K562 (cell line): Measurements from ENCODE around the gene STUB1. TPM values are rescaled to one million over a fixed set of nuclear protein-coding genes. Genes with fewer than 3 reads are reported as not detected.

Experiments used
- CAMTA2 ChIP-seq: fragments of 250-450 bp; sonication (Bioruptor Pico); conservative IDR thresholded peaks from 2 replicates; pipeline ENCODE4 v1.5.1; 2022
- POLR2H ChIP-seq: IDR thresholded peaks from 2 replicates; pipeline ENCODE4 v1.6.1; 2016; ENCODE audit warnings: missing genetic modification characterization, low read depth, mild to moderate bottlenecking, control low read depth, missing compliant biosample characterization, moderate library complexity
- RB1 ChIP-seq: fragments of 450-650 bp; IDR thresholded peaks from 2 replicates; pipeline ENCODE4 v1.6.1; 2017; ENCODE audit warnings: low read depth, mild to moderate bottlenecking
- XRCC5 ChIP-seq: fragments of 200-400 bp; formaldehyde crosslinking; IDR thresholded peaks from 2 replicates; pipeline ENCODE4 v1.6.1; 2017; ENCODE audit warnings: low read depth, mild to moderate bottlenecking, low read length
- ZNF431 ChIP-seq: sonication (generic); formaldehyde crosslinking; IDR thresholded peaks from 2 replicates; pipeline ENCODE4 v1.8.0; 2022; ENCODE audit warnings: mild to moderate bottlenecking, missing genetic modification reagents
- ZNF57 ChIP-seq: fragments of 450-650 bp; formaldehyde crosslinking; IDR thresholded peaks from 2 replicates; pipeline ENCODE4 v1.4.0; 2020; ENCODE audit warnings: mild to moderate bottlenecking, moderate library complexity
- polyA plus RNA-seq, 8 experiments: library from polyadenylated mRNA; depleted of rRNA in 4 of 8; stranded (reverse) in 5 of 8; unstranded in 3 of 8; fragments of >200 nt; fragmentation: Nextera tagmentation in 2 of 8; fragmentation: Illumina TruSeq in 1 of 8; extraction: Ambion mirVana in 2 of 8; extraction: Trizol in 1 of 8; gene quantifications; 2 replicates each; pipeline versions ENCODE4 v1.2.1 to v1.2.3, GENCODE V29; 2011 to 2014; ENCODE audit warnings: inconsistent platforms in 1 of 8, missing spikeins in 1 of 8
- total RNA-seq, 7 experiments: library from RNA; depleted of rRNA in 6 of 7; stranded (reverse); fragments of >200 nt in 6 of 7; fragmentation: Illumina TruSeq in 2 of 7; extraction: Trizol in 2 of 7; gene quantifications; 2 replicates each; pipeline versions ENCODE4 v1.2.1 to v1.2.3, GENCODE V29; 2011 to 2021; ENCODE audit warnings: low replicate concordance in 1 of 7
- TF ChIP-seq, protein P1 (sequence below): conservative IDR thresholded peaks from 2 replicates; pipeline ENCODE4 v1.6.1; 2011; ENCODE audit warnings: low read depth, mild to moderate bottlenecking, low read length; ENCODE audit not compliant: control insufficient read depth
- TF ChIP-seq, protein P2 (sequence below): fragments of 450-650 bp; IDR thresholded peaks from 2 replicates; pipeline ENCODE4 v1.6.1; 2016; ENCODE audit warnings: mild to moderate bottlenecking, moderate library complexity
- TF ChIP-seq, protein P3 (sequence below), 2 experiments: fragments of 200-800 bp in 1 of 2; sonication (Bioruptor generic) in 1 of 2; sonication (generic) in 1 of 2; formaldehyde crosslinking in 1 of 2; IDR thresholded peaks in 1 of 2; conservative IDR thresholded peaks in 1 of 2; 2 replicates each; pipeline versions ENCODE4 v1.5.0 to v1.6.1; 2016 to 2020; ENCODE audit warnings: missing compliant biosample characterization in 1 of 2, missing genetic modification characterization in 1 of 2, missing genetic modification reagents in 1 of 2

STUB1 gene
- total and polyA plus RNA-seq, 9 of the 15 experiments (the other 6 are each of a cell fraction or from before 2014, with no cell fraction given): 10.6 to 251 (median 152) TPM

DNA sequence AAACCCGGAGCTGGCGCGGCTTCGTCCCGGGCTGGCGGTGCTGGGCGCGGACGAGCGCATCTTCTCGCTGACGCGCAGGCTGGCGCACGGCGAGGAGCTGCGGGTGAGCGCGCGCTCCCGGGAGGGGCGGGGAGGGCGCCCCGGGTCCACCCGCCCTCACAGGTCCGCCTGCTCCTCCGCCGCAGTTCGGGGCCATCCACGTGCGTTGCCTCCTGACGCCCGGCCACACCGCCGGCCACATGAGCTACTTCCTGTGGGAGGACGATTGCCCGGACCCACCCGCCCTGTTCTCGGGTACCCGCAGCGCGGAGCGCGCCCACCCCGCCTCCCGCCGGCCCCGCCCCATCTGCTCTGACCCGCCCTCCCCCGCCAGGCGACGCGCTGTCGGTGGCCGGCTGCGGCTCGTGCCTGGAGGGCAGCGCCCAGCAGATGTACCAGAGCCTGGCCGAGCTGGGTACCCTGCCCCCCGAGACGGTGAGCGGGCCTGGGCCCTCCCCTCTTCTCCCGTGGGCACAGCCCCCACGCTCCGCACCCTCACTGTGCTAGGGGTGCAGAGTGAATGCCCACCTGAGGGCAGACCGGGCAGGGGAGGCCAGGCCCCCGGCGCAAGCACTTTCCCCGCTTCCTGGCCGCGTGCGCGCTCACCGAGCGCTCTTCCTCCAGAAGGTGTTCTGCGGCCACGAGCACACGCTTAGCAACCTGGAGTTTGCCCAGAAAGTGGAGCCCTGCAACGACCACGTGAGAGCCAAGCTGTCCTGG, 48.1 kb downstream of the STUB1 start (continued):
- TF ChIP-seq, protein P1, sequence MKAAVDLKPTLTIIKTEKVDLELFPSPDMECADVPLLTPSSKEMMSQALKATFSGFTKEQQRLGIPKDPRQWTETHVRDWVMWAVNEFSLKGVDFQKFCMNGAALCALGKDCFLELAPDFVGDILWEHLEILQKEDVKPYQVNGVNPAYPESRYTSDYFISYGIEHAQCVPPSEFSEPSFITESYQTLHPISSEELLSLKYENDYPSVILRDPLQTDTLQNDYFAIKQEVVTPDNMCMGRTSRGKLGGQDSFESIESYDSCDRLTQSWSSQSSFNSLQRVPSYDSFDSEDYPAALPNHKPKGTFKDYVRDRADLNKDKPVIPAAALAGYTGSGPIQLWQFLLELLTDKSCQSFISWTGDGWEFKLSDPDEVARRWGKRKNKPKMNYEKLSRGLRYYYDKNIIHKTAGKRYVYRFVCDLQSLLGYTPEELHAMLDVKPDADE: peak; percentile 75; the same call in 1 of the 2 replicates
- TF ChIP-seq XRCC5 (peak; percentile 57; the same call in 1 of the 2 replicates), POLR2H (tag) (no peak), ZNF431 (CRISPR knock-in tag) (peak; percentile 59; the same call in 1 of the 2 replicates), RB1 (peak; percentile 35; the same call in 1 of the 2 replicates), ZNF57 (CRISPR knock-in tag) (no peak), CAMTA2 (CRISPR knock-in tag) (0 out of 2 replicates have a peak, but pooled peaks have one; percentile 37)
- TF ChIP-seq, protein P2, sequence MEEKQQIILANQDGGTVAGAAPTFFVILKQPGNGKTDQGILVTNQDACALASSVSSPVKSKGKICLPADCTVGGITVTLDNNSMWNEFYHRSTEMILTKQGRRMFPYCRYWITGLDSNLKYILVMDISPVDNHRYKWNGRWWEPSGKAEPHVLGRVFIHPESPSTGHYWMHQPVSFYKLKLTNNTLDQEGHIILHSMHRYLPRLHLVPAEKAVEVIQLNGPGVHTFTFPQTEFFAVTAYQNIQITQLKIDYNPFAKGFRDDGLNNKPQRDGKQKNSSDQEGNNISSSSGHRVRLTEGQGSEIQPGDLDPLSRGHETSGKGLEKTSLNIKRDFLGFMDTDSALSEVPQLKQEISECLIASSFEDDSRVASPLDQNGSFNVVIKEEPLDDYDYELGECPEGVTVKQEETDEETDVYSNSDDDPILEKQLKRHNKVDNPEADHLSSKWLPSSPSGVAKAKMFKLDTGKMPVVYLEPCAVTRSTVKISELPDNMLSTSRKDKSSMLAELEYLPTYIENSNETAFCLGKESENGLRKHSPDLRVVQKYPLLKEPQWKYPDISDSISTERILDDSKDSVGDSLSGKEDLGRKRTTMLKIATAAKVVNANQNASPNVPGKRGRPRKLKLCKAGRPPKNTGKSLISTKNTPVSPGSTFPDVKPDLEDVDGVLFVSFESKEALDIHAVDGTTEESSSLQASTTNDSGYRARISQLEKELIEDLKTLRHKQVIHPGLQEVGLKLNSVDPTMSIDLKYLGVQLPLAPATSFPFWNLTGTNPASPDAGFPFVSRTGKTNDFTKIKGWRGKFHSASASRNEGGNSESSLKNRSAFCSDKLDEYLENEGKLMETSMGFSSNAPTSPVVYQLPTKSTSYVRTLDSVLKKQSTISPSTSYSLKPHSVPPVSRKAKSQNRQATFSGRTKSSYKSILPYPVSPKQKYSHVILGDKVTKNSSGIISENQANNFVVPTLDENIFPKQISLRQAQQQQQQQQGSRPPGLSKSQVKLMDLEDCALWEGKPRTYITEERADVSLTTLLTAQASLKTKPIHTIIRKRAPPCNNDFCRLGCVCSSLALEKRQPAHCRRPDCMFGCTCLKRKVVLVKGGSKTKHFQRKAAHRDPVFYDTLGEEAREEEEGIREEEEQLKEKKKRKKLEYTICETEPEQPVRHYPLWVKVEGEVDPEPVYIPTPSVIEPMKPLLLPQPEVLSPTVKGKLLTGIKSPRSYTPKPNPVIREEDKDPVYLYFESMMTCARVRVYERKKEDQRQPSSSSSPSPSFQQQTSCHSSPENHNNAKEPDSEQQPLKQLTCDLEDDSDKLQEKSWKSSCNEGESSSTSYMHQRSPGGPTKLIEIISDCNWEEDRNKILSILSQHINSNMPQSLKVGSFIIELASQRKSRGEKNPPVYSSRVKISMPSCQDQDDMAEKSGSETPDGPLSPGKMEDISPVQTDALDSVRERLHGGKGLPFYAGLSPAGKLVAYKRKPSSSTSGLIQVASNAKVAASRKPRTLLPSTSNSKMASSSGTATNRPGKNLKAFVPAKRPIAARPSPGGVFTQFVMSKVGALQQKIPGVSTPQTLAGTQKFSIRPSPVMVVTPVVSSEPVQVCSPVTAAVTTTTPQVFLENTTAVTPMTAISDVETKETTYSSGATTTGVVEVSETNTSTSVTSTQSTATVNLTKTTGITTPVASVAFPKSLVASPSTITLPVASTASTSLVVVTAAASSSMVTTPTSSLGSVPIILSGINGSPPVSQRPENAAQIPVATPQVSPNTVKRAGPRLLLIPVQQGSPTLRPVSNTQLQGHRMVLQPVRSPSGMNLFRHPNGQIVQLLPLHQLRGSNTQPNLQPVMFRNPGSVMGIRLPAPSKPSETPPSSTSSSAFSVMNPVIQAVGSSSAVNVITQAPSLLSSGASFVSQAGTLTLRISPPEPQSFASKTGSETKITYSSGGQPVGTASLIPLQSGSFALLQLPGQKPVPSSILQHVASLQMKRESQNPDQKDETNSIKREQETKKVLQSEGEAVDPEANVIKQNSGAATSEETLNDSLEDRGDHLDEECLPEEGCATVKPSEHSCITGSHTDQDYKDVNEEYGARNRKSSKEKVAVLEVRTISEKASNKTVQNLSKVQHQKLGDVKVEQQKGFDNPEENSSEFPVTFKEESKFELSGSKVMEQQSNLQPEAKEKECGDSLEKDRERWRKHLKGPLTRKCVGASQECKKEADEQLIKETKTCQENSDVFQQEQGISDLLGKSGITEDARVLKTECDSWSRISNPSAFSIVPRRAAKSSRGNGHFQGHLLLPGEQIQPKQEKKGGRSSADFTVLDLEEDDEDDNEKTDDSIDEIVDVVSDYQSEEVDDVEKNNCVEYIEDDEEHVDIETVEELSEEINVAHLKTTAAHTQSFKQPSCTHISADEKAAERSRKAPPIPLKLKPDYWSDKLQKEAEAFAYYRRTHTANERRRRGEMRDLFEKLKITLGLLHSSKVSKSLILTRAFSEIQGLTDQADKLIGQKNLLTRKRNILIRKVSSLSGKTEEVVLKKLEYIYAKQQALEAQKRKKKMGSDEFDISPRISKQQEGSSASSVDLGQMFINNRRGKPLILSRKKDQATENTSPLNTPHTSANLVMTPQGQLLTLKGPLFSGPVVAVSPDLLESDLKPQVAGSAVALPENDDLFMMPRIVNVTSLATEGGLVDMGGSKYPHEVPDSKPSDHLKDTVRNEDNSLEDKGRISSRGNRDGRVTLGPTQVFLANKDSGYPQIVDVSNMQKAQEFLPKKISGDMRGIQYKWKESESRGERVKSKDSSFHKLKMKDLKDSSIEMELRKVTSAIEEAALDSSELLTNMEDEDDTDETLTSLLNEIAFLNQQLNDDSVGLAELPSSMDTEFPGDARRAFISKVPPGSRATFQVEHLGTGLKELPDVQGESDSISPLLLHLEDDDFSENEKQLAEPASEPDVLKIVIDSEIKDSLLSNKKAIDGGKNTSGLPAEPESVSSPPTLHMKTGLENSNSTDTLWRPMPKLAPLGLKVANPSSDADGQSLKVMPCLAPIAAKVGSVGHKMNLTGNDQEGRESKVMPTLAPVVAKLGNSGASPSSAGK: peak; percentile 25; the same call in 1 of the 2 replicates
- TF ChIP-seq, protein P3, sequence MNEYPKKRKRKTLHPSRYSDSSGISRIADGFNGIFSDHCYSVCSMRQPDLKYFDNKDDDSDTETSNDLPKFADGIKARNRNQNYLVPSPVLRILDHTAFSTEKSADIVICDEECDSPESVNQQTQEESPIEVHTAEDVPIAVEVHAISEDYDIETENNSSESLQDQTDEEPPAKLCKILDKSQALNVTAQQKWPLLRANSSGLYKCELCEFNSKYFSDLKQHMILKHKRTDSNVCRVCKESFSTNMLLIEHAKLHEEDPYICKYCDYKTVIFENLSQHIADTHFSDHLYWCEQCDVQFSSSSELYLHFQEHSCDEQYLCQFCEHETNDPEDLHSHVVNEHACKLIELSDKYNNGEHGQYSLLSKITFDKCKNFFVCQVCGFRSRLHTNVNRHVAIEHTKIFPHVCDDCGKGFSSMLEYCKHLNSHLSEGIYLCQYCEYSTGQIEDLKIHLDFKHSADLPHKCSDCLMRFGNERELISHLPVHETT (CRISPR knock-in tag; conservative IDR thresholded peaks at IDR 0.05 in 1 of 2, IDR thresholded peaks at IDR 0.05 in 1 of 2): 0 out of 4 replicates have a peak, but pooled peaks of 1 of the 2 experiments have one; percentile 39
